ENCODE results near the gene GALNT9.

DNA sequence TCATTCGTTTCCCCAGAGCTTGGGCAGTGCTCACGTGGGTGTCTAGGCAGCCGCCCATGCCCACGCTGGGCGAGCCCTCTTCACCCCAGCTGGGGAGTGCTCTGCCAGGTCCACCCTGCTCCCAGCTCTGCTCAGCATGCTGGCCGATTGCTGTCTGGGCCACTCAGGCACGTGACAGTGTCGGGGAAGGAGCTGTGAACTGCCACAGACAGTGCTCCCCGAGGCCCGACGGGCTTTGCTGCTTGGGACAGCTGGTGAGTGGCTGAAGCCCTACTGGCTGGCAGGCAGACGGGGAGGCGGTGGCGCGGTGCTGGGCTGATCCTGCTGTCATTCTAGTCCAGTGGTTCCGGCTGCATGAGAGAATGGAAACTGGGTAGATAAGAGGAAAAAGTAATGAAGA, 169.4 kb downstream of the GALNT9 start:
- TF ChIP-seq POLR2A (IDR thresholded peaks at IDR 0.05; ENCODE audit: borderline replicate concordance, extremely low read depth, insufficient read depth, insufficient read length) (no peak), EZH2 (IDR thresholded peaks at IDR 0.05) (no peak), ZNF274 (IDR thresholded peaks at IDR 0.05; ENCODE audit: low read depth, low read length) (no peak)

Measured in HCT116 (cell line).